ENCODE data around the gene LRRC49.

DNA sequence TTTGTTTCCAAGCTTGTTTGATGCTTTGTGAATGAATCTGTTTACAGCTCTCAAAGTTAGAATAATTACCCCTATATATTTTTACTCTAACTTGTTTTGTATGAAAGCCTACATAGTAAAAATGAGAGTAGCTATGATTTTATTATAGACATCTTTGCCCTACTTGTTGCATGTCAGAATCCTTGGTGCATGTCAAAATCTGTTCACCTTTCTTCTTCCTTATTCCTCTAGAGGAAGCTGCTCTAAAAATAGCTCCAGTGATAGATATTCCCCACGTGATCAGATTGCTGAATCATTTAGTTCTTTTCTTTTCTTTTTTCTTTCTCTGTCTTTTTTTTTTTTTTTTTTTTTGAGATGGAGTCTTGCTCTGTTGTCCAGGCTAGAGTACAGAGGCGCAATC, 39.8 kb downstream of the LRRC49 start:
- TF ChIP-seq, protein P1, sequence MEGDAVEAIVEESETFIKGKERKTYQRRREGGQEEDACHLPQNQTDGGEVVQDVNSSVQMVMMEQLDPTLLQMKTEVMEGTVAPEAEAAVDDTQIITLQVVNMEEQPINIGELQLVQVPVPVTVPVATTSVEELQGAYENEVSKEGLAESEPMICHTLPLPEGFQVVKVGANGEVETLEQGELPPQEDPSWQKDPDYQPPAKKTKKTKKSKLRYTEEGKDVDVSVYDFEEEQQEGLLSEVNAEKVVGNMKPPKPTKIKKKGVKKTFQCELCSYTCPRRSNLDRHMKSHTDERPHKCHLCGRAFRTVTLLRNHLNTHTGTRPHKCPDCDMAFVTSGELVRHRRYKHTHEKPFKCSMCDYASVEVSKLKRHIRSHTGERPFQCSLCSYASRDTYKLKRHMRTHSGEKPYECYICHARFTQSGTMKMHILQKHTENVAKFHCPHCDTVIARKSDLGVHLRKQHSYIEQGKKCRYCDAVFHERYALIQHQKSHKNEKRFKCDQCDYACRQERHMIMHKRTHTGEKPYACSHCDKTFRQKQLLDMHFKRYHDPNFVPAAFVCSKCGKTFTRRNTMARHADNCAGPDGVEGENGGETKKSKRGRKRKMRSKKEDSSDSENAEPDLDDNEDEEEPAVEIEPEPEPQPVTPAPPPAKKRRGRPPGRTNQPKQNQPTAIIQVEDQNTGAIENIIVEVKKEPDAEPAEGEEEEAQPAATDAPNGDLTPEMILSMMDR (conservative IDR thresholded peaks at IDR 0.05; ENCODE audit: low read depth in 2 of 2), result no peak
- TF ChIP-seq STAT1 (IDR thresholded peaks at IDR 0.05; ENCODE audit: unreplicated experiment) (no peak), REST (IDR thresholded peaks at IDR 0.05; ENCODE audit: unreplicated experiment) (no peak), EZH2 (IDR thresholded peaks at IDR 0.05; ENCODE audit: low read depth, unreplicated experiment) (no peak), POLR2AphosphoS5 (IDR thresholded peaks at IDR 0.05; ENCODE audit: low read depth) (no peak), EZH2phosphoT487 (IDR thresholded peaks at IDR 0.05; ENCODE audit: unreplicated experiment) (no peak), CREB1 (CRISPR knock-in tag; IDR thresholded peaks at IDR 0.05; ENCODE audit: low read depth) (no peak), JUNB (IDR thresholded peaks at IDR 0.05; ENCODE audit: unreplicated experiment) (no peak), NANOG (IDR thresholded peaks at IDR 0.05; ENCODE audit: borderline replicate concordance) (no peak), ZNF331 (CRISPR knock-in tag; IDR thresholded peaks at IDR 0.05; ENCODE audit: low read depth) (no peak), ZNF114 (CRISPR knock-in tag; IDR thresholded peaks at IDR 0.05) (no peak)
- TF ChIP-seq, protein P2, sequence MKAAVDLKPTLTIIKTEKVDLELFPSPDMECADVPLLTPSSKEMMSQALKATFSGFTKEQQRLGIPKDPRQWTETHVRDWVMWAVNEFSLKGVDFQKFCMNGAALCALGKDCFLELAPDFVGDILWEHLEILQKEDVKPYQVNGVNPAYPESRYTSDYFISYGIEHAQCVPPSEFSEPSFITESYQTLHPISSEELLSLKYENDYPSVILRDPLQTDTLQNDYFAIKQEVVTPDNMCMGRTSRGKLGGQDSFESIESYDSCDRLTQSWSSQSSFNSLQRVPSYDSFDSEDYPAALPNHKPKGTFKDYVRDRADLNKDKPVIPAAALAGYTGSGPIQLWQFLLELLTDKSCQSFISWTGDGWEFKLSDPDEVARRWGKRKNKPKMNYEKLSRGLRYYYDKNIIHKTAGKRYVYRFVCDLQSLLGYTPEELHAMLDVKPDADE (IDR thresholded peaks at IDR 0.05), result no peak
- TF ChIP-seq, protein P3, sequence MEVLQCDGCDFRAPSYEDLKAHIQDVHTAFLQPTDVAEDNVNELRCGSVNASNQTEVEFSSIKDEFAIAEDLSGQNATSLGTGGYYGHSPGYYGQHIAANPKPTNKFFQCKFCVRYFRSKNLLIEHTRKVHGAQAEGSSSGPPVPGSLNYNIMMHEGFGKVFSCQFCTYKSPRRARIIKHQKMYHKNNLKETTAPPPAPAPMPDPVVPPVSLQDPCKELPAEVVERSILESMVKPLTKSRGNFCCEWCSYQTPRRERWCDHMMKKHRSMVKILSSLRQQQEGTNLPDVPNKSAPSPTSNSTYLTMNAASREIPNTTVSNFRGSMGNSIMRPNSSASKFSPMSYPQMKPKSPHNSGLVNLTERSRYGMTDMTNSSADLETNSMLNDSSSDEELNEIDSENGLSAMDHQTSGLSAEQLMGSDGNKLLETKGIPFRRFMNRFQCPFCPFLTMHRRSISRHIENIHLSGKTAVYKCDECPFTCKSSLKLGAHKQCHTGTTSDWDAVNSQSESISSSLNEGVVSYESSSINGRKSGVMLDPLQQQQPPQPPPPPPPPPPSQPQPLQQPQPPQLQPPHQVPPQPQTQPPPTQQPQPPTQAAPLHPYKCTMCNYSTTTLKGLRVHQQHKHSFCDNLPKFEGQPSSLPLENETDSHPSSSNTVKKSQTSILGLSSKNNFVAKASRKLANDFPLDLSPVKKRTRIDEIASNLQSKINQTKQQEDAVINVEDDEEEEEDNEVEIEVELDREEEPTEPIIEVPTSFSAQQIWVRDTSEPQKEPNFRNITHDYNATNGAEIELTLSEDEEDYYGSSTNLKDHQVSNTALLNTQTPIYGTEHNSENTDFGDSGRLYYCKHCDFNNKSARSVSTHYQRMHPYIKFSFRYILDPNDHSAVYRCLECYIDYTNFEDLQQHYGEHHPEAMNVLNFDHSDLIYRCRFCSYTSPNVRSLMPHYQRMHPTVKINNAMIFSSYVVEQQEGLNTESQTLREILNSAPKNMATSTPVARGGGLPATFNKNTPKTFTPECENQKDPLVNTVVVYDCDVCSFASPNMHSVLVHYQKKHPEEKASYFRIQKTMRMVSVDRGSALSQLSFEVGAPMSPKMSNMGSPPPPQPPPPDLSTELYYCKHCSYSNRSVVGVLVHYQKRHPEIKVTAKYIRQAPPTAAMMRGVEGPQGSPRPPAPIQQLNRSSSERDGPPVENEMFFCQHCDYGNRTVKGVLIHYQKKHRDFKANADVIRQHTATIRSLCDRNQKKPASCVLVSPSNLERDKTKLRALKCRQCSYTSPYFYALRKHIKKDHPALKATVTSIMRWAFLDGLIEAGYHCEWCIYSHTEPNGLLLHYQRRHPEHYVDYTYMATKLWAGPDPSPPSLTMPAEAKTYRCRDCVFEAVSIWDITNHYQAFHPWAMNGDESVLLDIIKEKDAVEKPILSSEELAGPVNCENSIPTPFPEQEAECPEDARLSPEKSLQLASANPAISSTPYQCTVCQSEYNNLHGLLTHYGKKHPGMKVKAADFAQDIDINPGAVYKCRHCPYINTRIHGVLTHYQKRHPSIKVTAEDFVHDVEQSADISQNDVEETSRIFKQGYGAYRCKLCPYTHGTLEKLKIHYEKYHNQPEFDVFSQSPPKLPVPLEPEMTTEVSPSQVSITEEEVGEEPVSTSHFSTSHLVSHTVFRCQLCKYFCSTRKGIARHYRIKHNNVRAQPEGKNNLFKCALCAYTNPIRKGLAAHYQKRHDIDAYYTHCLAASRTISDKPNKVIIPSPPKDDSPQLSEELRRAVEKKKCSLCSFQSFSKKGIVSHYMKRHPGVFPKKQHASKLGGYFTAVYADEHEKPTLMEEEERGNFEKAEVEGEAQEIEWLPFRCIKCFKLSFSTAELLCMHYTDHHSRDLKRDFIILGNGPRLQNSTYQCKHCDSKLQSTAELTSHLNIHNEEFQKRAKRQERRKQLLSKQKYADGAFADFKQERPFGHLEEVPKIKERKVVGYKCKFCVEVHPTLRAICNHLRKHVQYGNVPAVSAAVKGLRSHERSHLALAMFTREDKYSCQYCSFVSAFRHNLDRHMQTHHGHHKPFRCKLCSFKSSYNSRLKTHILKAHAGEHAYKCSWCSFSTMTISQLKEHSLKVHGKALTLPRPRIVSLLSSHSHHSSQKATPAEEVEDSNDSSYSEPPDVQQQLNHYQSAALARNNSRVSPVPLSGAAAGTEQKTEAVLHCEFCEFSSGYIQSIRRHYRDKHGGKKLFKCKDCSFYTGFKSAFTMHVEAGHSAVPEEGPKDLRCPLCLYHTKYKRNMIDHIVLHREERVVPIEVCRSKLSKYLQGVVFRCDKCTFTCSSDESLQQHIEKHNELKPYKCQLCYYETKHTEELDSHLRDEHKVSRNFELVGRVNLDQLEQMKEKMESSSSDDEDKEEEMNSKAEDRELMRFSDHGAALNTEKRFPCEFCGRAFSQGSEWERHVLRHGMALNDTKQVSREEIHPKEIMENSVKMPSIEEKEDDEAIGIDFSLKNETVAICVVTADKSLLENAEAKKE (CRISPR knock-in tag; IDR thresholded peaks at IDR 0.05), result no peak

Measured in GM23338 (cell line).